Spleen (tissue), 11 donors: ENCODE results near the gene NOL9. TPM values are rescaled to one million over a fixed set of nuclear protein-coding genes. Genes with fewer than 3 reads are reported as not detected.

ENCODE experiments used
- DNase-seq: peaks from one replicate; pipeline ENCODE4 v3.0.0-alpha.2; 2020
- H3K27ac ChIP-seq, 8 donors: fragments of 200-600 bp; sonication (generic) in 7 of 8; 1 replicate in 4 of 8; 2 replicates in 4 of 8; pipeline versions ENCODE4 v1.5.0 to v1.8.0; 2016 to 2021; ENCODE audit warnings: inconsistent platforms in 4 of 8, mild to moderate bottlenecking in 4 of 8, moderate library complexity in 1 of 8
- H3K27me3 ChIP-seq, 7 donors: fragments of 200-600 bp; sonication (generic) in 6 of 7; replicated peaks in 1 of 7; 1 replicate in 4 of 7; 2 replicates in 3 of 7; pipeline versions ENCODE4 v1.5.0 to v1.8.0; 2016 to 2021; ENCODE audit warnings: inconsistent platforms in 3 of 7, mild to moderate bottlenecking in 1 of 7
- H3K36me3 ChIP-seq, 6 donors: fragments of 200-600 bp; sonication (generic) in 5 of 6; 1 replicate in 4 of 6; 2 replicates in 2 of 6; pipeline versions ENCODE4 v1.5.0 to v1.8.0; 2016 to 2021; ENCODE audit warnings: inconsistent platforms in 2 of 6
- H3K4me1 ChIP-seq, 6 donors: fragments of 200-600 bp; sonication (generic) in 5 of 6; 1 replicate in 3 of 6; 2 replicates in 3 of 6; pipeline versions ENCODE4 v1.5.0 to v1.8.0; 2016 to 2021; ENCODE audit warnings: inconsistent platforms in 3 of 6
- H3K4me3 ChIP-seq, 8 donors: fragments of 200-600 bp; sonication (generic) in 7 of 8; 1 replicate in 4 of 8; 2 replicates in 4 of 8; pipeline versions ENCODE4 v1.5.0 to v1.8.0; 2016 to 2021; ENCODE audit warnings: inconsistent platforms in 4 of 8, mild to moderate bottlenecking in 4 of 8, moderate library complexity in 2 of 8
- H3K9me3 ChIP-seq, 8 donors: fragments of 200-600 bp; sonication (generic) in 7 of 8; 1 replicate in 4 of 8; 2 replicates in 4 of 8; pipeline versions ENCODE4 v1.5.0 to v1.8.0; 2016 to 2021; ENCODE audit warnings: inconsistent platforms in 4 of 8
- CTCF ChIP-seq, 11 experiments: fragments of 200-600 bp in 7 of 11; fragments of 450-650 bp in 4 of 11; sonication (generic) in 4 of 11; IDR thresholded peaks in 8 of 11; conservative IDR thresholded peaks in 3 of 11; 1 replicate in 7 of 11; 2 replicates in 4 of 11; pipeline versions ENCODE4 v1.4.0 to v1.8.0; 2016 to 2021; ENCODE audit warnings: antibody characterized with exemption in 11 of 11, inconsistent platforms in 4 of 11, mild to moderate bottlenecking in 1 of 11
- POLR2A ChIP-seq, 3 donors: fragments of 450-650 bp; IDR thresholded peaks; one replicate each; pipeline ENCODE4 v1.5.1; 2017; ENCODE audit warnings: antibody characterized with exemption in 3 of 3, mild to moderate bottlenecking in 1 of 3
- POLR2AphosphoS5 ChIP-seq, 3 donors: sonication (generic); formaldehyde crosslinking; IDR thresholded peaks; one replicate each; pipeline ENCODE4 v1.5.1; 2017; ENCODE audit warnings: antibody characterized with exemption in 3 of 3
- WGBS, 5 donors: extraction: QIAGEN DNeasy Blood & Tissue Kit in 3 of 5; methylation state at CpG; one replicate each; pipeline versions ENCODE4 v1.1.5 to v1.1.7; 2013 to 2018; 5-methylcytosine and 5-hydroxymethylcytosine counted together
- intact Hi-C: fragments of 100-400 bp; cut with DNase I; formaldehyde crosslinking; loops from one replicate; pipeline ENCODE4 v1.15.0; 2023; ENCODE audit warnings: low total_unique reads
- polyA plus RNA-seq, 3 donors: library from polyadenylated mRNA; stranded (reverse); fragments of 200-250 nt; gene quantifications; one replicate each; pipeline ENCODE4 v1.2.1, GENCODE V29; 2013
- total RNA-seq, 7 donors: library from RNA; depleted of rRNA in 3 of 7; stranded (reverse); fragments of >200 nt in 3 of 7; fragmentation: NEBNext Ultra II Directional in 4 of 7; extraction: Animal tissue kit (Norgen Biotek cat#: 25700) in 4 of 7; gene quantifications; one replicate each; pipeline versions ENCODE4 v1.1.0 to v1.2.1, GENCODE V29; 2016 to 2021
- donor health status: healthy with polysubstance abuse.
- donor health status: DM: no; HTN: no; CAD: no; lungs with moderate emphysema.
- donor health status: DM: no; HTN: no; CAD: no.
- donor health status: Bipolar disorder and iron deficiency.
- donor health status: healthy.
- donor health status: DM: no; HTN: no; CAD: no.
- donor health status: DM: yes; HTN: yes; CAD: no.

Gene NOL9
- total and polyA plus RNA-seq, 10 donors, result 4.2 to 55.2 (median 41.2) TPM

DNA sequence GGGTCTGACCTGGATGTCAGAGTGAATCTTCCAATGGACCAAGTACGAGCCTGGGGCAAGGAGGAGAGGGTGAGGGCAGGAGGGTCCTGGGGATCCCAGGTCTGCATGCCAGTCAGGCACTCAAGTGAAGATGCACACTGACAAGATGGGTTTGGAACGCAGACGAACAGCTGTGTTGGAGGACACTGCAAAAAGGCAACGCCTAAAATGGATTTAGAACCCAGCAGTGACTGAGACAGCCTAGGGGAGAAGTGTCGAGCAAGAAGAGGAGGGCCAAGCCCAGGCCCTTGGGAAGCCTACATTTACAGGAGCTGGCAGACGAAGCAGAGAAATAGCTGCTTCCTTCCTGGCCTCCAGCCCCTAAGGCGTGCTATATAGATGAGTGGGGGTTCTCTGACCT, 25.8 kb downstream of the NOL9 start:
- 81 to 90% (median 88%) methylated on average over 6 to 7 of the region's 7 CpGs for WGBS, 5 donors
- DNase-seq, result no peak
- Histone ChIP-seq H3K9me3 (no peaks in the 10 kb centered on the region), H3K36me3 (peaks cover 14 to 99% (median 84%) of the 10 kb centered on the region in 6 donors), H3K27me3 (no peaks in the 10 kb centered on the region), H3K27ac (no peak overlapping the region), H3K4me3 (no peak overlapping the region), H3K4me1 (peaks cover 0 to 21% (median 4%) of the 10 kb centered on the region in 6 donors)
- TF ChIP-seq POLR2A (IDR thresholded peaks at IDR 0.05), result no peak
- TF ChIP-seq POLR2AphosphoS5 (IDR thresholded peaks at IDR 0.05), result peak in 1 of 3 donors; percentile 7
- intact Hi-C loops, result no loop called here

- Histone ChIP-seq H3K27me3 (no peaks in the 10 kb centered on the region), H3K4me3 (no peak overlapping the region), H3K27ac (no peak overlapping the region), H3K4me1 (peaks cover 0 to 25% (median 5%) of the 10 kb centered on the region in 6 donors), H3K9me3 (no peaks in the 10 kb centered on the region), H3K36me3 (peaks cover 8 to 77% (median 64%) of the 10 kb centered on the region in 6 donors)
- peak in 1 of 3 donors; percentile 16 for TF ChIP-seq POLR2AphosphoS5 (IDR thresholded peaks at IDR 0.05)
- no peak for TF ChIP-seq CTCF (IDR thresholded peaks at IDR 0.05 in 8 of 11, conservative IDR thresholded peaks at IDR 0.05 in 3 of 11)
- intact Hi-C loops, result no loop called here
- DNase-seq, result no peak
- WGBS, 5 donors, result 78 to 88% (median 82%) methylated on average over 10 to 11 of the region's 11 CpGs
Observed at GRCh38 chr1:6526316-6526715, 28.0 kb downstream of the NOL9 start.

GRCh38 chr1:6523566-6523965, 30.7 kb downstream of the NOL9 start:
- Histone ChIP-seq H3K27me3 (no peaks in the 10 kb centered on the region), H3K36me3 (peaks cover 4 to 50% (median 37%) of the 10 kb centered on the region in 6 donors), H3K4me3 (no peak overlapping the region), H3K27ac (no peak overlapping the region), H3K9me3 (no peaks in the 10 kb centered on the region), H3K4me1 (peaks cover 0 to 32% (median 10%) of the 10 kb centered on the region in 6 donors)
- intact Hi-C loops, result no loop called here
- WGBS, 5 donors, result 30 to 61% (median 44%) methylated on average over 5 to 6 of the region's 6 CpGs
- no peak for DNase-seq
- TF ChIP-seq CTCF (IDR thresholded peaks at IDR 0.05 in 8 of 11, conservative IDR thresholded peaks at IDR 0.05 in 3 of 11) (peak in 8 of 11 experiments; percentile 6 to 56 (median 39)), POLR2A (IDR thresholded peaks at IDR 0.05) (no peak)

- Histone ChIP-seq H3K27me3 (no peaks in the 10 kb centered on the region), H3K4me3 (no peak overlapping the region), H3K4me1 (peaks cover 0 to 25% (median 10%) of the 10 kb centered on the region in 6 donors), H3K36me3 (peaks cover 0 to 29% (median 19%) of the 10 kb centered on the region in 6 donors), H3K27ac (peak overlapping the region in 1 of 8 donors; percentile 67), H3K9me3 (no peaks in the 10 kb centered on the region)
- TF ChIP-seq POLR2AphosphoS5 (IDR thresholded peaks at IDR 0.05) (no peak), CTCF (IDR thresholded peaks at IDR 0.05 in 8 of 11, conservative IDR thresholded peaks at IDR 0.05 in 3 of 11) (no peak), POLR2A (IDR thresholded peaks at IDR 0.05) (no peak)
- intact Hi-C loops, result no loop called here
- 52 to 68% (median 58%) methylated on average over 5 of the region's 5 CpGs for WGBS, 5 donors
- no peak for DNase-seq
Observed at GRCh38 chr1:6521536-6521935, 32.8 kb downstream of the NOL9 start.
